ENCODE measurements around the gene TTLL7.

DNA sequence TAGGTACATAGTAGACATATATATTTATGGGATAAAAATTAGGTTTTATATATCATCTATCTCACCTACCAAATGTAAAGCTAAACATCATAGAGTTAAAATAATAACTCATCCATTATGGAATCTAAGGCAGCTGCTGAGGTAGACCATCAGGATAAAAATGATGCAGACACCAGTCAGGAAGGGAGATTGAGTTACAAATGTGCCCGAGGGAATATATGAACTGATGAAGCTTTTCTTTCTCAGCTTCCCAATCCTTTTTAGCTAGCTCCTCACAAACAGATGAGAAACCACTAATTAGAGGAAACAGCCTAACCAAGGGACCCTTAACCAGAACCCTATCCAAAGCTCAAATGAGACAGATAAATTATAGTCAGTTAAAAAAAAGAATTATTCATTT lies 20.9 kb downstream of the TTLL7 start:
- TF ChIP-seq RCOR1 (IDR thresholded peaks at IDR 0.05; ENCODE audit: low read depth, low read length) (no peak), BHLHE40 (IDR thresholded peaks at IDR 0.05; ENCODE audit: low read depth, low read length) (no peak), CHD2 (IDR thresholded peaks at IDR 0.05; ENCODE audit: low read length, partially characterized antibody) (no peak)
- TF ChIP-seq, protein P1, sequence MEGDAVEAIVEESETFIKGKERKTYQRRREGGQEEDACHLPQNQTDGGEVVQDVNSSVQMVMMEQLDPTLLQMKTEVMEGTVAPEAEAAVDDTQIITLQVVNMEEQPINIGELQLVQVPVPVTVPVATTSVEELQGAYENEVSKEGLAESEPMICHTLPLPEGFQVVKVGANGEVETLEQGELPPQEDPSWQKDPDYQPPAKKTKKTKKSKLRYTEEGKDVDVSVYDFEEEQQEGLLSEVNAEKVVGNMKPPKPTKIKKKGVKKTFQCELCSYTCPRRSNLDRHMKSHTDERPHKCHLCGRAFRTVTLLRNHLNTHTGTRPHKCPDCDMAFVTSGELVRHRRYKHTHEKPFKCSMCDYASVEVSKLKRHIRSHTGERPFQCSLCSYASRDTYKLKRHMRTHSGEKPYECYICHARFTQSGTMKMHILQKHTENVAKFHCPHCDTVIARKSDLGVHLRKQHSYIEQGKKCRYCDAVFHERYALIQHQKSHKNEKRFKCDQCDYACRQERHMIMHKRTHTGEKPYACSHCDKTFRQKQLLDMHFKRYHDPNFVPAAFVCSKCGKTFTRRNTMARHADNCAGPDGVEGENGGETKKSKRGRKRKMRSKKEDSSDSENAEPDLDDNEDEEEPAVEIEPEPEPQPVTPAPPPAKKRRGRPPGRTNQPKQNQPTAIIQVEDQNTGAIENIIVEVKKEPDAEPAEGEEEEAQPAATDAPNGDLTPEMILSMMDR (IDR thresholded peaks at IDR 0.05): no peak
